IPS DF 4.7 (cell line): ENCODE measurements around the gene PLXNA3.

Source experiments
- DNase-seq: peaks from one replicate; pipeline ENCODE4 v3.0.0-alpha.2; 2013; ENCODE audit warnings: low spot score; ENCODE audit errors: extremely low read depth

The PLXNA3 gene

GRCh38 chrX:154458116-154458953 lies at the start of gene PLXNA3:
Gene PLXNA3 (plus strand): TSS chrX:154458281. CDS start chrX:154460184, 1,903 bp downstream.
- DNase-seq, result no peak

DNA sequence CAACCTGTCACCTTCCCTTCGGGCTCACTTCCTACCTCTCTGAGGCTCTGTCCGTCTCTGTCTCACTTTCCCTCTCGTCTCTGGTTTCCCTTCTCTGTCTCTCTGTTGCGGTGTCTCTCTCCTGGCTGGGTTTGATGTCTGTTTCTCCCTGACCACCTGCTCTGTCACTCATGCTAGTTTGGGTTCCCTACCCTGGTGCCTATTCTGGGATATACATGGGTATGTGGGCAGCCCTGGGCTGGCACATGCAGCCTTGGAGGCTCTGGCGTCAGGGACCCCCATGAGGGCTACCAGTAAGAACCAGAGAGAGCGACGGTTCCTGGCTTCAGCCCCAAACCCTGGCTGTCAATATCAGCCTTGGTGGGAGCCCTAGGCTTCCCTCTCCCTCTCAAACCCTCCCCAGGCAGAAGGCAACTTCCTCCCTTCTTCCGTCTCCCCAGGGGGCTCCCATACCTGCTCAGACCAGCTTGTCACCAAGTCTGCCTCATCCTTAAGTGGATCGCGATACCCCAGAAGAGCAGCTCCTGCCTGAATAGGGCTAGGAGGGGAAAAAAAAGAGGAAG lies 49.3 kb upstream of the PLXNA3 start:
- DNase-seq, result no peak

DNA sequence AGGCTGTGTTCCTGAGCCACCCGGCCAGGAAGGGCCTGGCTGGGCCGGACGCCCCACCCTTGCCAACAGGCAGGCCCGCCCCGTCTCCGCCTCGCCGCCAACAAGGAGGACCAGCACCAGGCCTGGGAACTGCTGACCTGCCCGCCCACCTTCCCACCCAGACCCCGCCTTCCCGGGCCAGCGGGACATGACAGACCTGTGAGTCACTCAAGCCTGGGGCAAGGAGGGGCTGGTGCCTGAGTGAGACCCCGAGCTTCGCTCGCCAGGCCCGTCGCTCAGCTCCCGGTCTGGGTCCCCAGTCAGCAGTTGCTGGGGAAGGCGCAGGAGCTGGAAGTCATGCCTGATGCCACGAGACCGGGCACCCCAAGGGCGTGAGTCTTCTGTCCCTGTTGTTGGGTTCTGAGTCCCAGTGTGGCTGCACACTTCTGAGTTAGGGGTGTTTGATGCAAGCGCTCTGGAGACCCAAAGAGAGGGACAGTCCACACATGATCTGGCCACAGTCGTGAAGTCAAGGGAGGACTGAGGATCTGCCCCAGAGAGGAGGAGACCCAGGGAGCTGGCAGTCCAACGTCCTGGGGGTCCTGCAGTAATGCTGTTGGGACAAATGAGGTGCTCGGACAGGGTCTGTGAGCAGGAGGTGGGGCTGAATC lies 48.7 kb upstream of the PLXNA3 start, which contains the start of gene DNASE1L1:
Gene DNASE1L1, minus strand, starts transcription at position 33 of the 650 bp plus-strand sequence. CDS start 3,686 bp downstream, outside the sequence.
- no peak for DNase-seq

- no peak for DNase-seq
Measured at GRCh38 chrX:154411981-154412340, 46.1 kb upstream of the PLXNA3 start.

GRCh38 chrX:154412468-154412867 lies 45.6 kb upstream of the PLXNA3 start:
- DNase-seq, result no peak

- DNase-seq, result no peak
Measured at GRCh38 chrX:154413142-154413541, 44.9 kb upstream of the PLXNA3 start.

DNA sequence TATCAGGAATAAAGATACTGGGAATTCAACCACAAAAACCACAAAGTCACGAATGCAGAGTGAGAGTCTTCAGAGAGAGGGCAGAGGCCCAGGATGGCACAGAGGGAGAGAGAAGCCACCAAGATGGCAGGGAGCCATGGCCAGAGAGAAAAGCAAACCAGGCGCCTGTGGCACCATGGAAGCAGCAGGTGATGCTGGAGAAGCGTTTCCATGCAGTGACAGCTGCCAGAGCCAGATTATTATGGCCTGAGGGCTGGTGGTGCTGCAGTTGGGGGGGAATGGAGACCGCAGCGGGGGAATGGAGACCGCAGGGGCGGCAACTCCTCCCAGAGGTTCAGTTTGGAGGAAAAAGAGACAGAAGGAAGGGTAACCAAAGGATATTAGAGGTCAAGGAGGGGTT lies 40.9 kb upstream of the PLXNA3 start:
- no peak for DNase-seq

DNA sequence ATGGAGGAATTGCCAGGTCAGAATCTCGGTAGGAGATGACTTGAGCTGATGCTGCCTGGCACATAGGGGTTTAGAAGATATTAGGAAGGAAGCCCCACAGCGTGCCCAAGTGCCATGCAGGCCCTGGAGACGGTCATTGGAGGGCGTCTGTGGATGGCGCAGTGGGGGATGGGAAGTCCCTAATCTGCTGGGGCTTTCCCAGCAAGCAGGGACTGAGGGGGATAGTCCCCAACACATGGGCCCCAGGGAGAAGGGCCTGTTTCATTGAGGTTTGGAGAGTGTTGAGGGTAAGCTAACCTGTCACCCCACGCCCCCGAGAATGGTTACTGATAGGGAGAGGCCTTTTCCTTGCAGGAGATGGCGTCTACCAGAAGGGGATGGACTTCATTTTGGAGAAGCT lies 38.9 kb upstream of the PLXNA3 start:
- no peak for DNase-seq

DNA sequence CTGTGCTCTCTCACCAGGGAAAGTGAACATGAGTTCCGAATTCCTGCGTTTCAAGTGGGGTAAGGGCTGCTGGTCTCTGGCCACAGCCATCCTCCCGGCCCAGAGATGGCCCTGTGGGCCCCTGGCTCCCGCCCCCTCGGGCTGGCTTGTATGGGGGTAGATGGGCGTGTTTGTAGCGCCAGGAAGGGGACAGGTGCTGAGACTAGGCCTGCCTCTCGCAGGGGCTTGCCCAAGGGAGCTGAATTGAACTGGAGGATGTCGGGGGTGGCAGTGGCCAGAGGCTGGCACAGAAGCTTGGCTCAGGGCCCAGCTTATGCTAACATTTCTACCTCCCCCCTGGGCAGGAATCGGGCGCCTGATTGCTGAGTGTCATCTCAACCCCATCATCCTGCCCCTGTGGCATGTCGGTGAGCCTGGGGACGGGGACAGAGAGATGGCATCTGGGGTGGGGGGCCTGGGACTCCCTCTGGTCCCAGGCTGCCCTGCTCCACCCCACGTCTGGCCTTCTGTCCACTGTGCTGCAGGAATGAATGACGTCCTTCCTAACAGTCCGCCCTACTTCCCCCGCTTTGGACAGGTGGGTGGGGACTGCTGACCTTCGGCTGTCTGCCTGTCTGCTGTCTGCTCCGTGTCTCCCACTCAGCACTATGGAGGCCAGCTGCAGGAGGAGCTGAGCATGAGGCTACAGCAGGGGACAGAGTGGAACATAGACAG lies 38.2 kb upstream of the PLXNA3 start:
- no peak for DNase-seq

- DNase-seq, result no peak
Measured at GRCh38 chrX:154420402-154420756, 37.7 kb upstream of the PLXNA3 start.

GRCh38 chrX:154426916-154427770 lies 30.9 kb upstream of the PLXNA3 start:
- no peak for DNase-seq

GRCh38 chrX:154428176-154429171 lies 29.6 kb upstream of the PLXNA3 start, which contains the start of gene ATP6AP1:
Gene ATP6AP1 (plus strand): TSS chrX:154428677. CDS start chrX:154428693, 16 bp downstream.
- no peak for DNase-seq

DNA sequence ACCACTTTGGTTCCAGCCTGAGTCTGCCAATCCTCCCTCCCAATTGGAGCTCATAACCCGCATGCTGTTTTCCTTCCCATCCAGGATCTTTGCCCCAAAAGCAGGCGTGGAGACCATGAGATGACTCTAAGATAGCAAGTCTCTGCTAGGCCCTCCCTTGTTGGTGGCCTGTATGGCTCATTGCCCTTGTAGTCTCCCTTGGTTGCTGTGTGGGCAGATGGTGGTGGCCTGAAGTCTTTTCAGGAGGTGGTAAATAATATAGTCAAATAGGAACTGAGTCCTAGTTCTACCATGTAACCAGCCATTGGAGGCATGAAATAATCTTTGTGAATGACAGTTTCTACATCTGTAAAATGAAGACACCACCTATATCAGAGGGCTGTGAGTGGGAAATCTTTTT lies 28.4 kb upstream of the PLXNA3 start:
- no peak for DNase-seq

- DNase-seq, result no peak
Measured at GRCh38 chrX:154430479-154430878, 27.6 kb upstream of the PLXNA3 start.

DNA sequence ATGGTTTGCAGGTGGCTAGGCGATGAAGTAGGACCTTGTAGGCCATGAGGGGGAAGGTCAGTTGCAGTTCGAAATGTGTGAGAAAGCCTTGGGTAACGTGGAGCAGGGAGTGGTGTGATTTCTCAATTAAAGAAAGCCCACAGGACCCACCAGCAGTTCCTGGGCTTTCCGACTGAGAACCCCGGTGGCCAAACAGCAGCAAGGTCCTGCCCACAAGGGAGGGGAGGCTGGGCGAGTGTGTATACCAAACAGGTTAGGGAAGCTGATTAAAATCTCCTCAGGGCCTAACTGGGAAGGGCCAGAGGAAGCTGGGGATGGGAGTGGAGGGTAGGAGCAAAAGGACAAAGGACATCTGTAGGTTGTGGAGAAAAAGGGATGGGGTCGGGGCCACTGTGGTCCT lies 27.2 kb upstream of the PLXNA3 start:
- DNase-seq, result no peak

DNA sequence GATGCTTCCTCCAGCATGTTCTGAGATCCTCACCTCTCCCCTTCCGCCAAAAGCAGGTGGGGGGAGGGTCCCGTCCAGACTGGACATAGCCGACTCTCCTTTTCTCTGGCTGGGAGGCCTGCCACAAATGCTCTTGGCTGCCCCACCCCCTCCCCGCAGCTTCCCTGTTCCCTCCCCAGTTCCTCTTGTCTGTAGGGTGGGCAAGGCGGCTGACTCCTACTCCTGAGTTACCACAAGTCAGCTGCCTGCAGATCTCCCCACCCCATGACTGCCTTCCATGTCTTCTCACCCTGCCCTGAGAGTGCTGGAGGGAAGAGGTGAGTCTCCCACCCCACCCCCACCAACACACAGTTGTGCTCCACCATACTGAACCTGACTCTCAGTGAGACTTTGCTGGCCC lies 26.7 kb upstream of the PLXNA3 start:
- no peak for DNase-seq

DNA sequence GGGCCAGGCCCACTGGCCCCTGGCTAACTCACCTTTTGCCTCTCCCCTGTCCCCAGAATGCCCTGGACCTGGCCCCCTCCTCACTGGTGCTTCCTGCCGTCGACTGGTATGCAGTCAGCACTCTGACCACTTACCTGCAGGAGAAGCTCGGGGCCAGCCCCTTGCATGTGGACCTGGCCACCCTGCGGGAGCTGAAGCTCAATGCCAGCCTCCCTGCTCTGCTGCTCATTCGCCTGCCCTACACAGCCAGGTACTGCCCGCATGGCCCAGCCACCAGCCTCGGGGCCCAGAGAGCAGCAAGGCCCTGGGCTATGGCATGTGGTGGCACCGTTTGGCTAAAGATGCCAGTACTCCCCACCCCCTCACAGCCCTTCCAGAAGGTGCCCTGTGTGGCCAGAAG lies 25.9 kb upstream of the PLXNA3 start:
- no peak for DNase-seq

DNA sequence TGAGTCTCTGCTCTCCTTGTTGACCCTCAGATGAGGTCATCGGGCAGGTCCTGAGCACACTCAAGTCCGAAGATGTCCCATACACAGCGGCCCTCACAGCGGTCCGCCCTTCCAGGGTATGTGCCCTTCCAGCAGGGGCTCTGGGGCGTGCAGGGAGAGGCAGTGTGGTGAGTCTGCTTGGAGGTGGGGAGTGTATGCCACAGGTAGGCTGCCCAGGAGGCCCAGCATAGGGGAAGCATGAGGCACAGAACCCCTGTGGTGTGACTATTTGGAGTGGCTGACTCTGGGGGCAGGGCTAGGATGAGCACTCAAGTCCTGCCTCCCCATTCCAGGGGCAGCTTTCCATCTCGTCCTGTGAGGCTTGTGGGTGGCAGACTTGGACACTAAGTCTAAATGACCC lies 24.5 kb upstream of the PLXNA3 start:
- DNase-seq, result no peak

DNA sequence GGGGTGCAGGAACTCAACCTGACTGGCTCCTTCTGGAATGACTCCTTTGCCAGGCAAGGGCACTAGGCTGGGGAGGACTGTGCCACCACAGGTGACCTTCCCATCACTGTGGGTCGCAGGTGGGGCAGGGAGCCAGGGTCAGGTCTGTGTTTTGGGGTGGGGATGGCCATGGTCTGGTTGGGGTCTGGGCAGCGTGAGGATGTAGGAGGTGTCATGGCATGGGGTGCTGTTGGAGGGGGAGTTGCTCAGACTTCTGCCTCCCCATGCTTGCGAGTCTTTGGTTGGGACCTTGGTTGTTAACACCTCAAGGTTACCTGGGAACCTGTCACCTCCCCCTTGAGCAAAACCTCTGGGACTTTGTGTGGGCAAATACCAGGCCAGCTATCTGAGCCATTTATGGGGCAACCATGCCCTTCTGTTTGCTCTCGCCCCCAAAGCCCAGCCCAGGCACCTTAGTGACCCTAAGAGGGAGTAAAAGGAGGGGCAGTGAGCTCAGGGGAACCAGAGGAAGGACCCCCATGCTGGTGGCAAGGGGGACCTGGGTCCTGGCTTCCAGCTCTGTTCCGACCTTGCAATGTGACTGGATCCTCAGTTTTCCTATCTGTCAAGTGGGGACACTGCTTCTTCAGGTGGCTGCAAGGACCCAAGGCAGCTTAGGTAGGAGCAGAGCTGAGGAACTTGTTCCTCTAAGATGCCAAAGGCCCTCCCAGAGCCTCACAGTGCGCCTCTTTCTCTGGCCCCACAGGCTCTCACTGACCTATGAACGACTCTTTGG lies 23.5 kb upstream of the PLXNA3 start:
- DNase-seq, result no peak
